Mononuclear cell (primary cell): Measurements from ENCODE around the gene GLOD4. TPM values are rescaled to one million over a fixed set of nuclear protein-coding genes. Genes with fewer than 3 reads are reported as not detected.

Experiments used
- H3K27me3 ChIP-seq: 2 replicates; pipeline ENCODE4 v1.6.0; 2011; ENCODE audit warnings: low read length, control low read depth; ENCODE audit not compliant: insufficient read depth
- H3K4me1 ChIP-seq: 2 replicates; pipeline ENCODE4 v1.5.1; 2011; ENCODE audit warnings: mild to moderate bottlenecking, low read length, control low read depth; ENCODE audit not compliant: insufficient read depth
- H3K4me3 ChIP-seq: 2 replicates; pipeline ENCODE4 v1.5.1; 2011; ENCODE audit warnings: mild to moderate bottlenecking, low read length, moderate library complexity
- H3K9me3 ChIP-seq: 2 replicates; pipeline ENCODE4 v1.5.1; 2011; ENCODE audit warnings: low read depth, mild to moderate bottlenecking, control low read depth, low read length
- total RNA-seq: library from RNA; depleted of rRNA; stranded (reverse); fragments of >200 nt; gene quantifications from one replicate; pipeline ENCODE4 v1.2.3, GENCODE V29; 2012

The GLOD4 gene
- total RNA-seq, 1 donor = 58.4 TPM

DNA sequence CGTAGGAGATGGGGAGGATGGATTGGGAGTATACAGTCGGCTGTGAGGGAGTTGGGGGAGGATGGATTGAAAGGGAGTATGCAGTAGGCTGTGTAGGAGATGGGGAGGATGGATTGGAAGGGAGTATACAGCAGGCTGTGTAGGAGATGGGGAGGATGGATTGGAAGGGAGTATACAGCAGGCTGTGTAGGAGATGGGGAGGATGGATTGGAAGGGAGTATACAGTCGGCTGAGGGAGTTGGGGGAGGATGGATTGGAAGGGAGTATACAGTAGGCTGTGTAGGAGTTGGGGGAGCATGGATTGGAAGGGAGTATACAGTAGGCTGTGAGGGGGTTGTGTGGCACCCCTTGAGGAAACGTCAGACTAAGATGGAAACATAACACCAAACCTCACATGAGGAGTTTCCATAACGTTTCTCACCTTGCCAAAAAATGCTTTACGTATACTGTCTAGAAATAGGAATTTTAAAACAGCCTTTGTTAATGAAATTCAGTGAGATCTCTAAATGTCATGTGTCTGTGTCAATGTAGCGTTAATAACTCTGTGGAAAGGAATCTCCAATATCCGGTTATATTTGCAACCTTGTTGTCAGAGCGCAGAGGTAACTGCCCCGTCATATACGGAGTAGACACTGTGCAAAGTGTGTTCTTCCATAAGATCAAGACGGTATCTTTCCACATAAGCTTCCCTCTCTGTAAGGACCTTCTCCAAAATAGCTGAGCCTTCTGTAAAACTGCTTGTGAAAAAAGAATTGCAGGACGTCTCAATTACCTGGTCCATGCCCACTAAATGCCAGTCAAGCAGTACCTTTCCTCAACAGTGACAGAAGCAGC is 61.2 kb downstream of the GLOD4 start:
- Histone ChIP-seq H3K4me3 (no peak overlapping the region), H3K4me1 (no peaks in the 10 kb centered on the region), H3K9me3 (no peaks in the 10 kb centered on the region), H3K27me3 (no peaks in the 10 kb centered on the region)

DNA sequence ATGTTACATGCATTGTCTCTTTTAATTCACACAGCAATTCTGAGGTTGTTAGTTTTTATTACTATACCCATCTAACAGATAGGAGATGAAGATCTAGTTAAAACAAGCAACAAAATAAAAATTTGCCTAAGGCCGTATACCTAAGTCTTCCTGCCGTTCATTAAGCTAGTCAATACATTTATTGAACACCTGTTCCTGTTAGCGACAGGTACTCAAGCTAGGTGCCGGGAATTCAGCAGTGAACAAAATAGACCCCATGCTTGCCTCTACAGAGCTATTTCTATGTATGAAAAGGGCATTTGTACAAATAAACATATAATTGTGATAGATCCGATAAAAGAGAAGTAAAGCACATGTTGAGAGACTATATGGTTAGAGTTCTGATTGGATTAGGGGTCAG is 64.0 kb downstream of the GLOD4 start:
- H3K9me3 ChIP-seq = no peaks in the 10 kb centered on the region
- peaks cover 19% of the 10 kb centered on the region for H3K4me1 ChIP-seq
- H3K4me3 ChIP-seq = no peak overlapping the region
- H3K27me3 ChIP-seq = no peaks in the 10 kb centered on the region

Other genes starting within 250 kb of the GLOD4 start
- gene VPS53, start 67.4 kb downstream of the GLOD4 start, total RNA-seq = 16.6 TPM
- gene TLCD3A, start 49.7 kb downstream of the GLOD4 start, total RNA-seq = 0.31 TPM
- 10.0 TPM for gene GEMIN4, start 30.0 kb downstream of the GLOD4 start, total RNA-seq
- gene MRM3, start 73 bp upstream of the GLOD4 start, total RNA-seq = 40.9 TPM
- gene NXN, start 197.5 kb upstream of the GLOD4 start, total RNA-seq = 0.52 TPM
- 9.4 TPM for gene TIMM22, start 214.8 kb upstream of the GLOD4 start, total RNA-seq